Measurements from ENCODE around the gene GSS.

GRCh38 chr20:35002426-35003210, 47.0 kb upstream of the GSS start:
- TF ChIP-seq SPI1 (IDR thresholded peaks at IDR 0.05; ENCODE audit: borderline replicate concordance, low read depth): no peak
- no peak for TF ChIP-seq CTCF (IDR thresholded peaks at IDR 0.05; ENCODE audit: insufficient read depth, low read length)
- no peak for TF ChIP-seq REST (IDR thresholded peaks at IDR 0.05; ENCODE audit: insufficient replicate concordance, low read depth)
- no peak for TF ChIP-seq POLR2AphosphoS5 (IDR thresholded peaks at IDR 0.05; ENCODE audit: low read depth)
